K562 (cell line): ENCODE results near the gene CDC45.

Experiments
- EGR1 ChIP-seq: fragments of 450-650 bp; conservative IDR thresholded peaks from 2 replicates; pipeline ENCODE4 v1.6.1; 2017; ENCODE audit warnings: mild to moderate bottlenecking
- JUND ChIP-seq, 2 experiments: IDR thresholded peaks; 2 replicates in 1 of 2; 3 replicates in 1 of 2; pipeline ENCODE4 v1.6.1; 2011; ENCODE audit warnings: borderline replicate concordance in 2 of 2, low read depth in 2 of 2, low read length in 2 of 2, improper control_type of control experiment in 1 of 2, missing biosample characterization in 1 of 2, missing genetic modification characterization in 1 of 2, missing genetic modification reagents in 1 of 2
- SMAD3 ChIP-seq: fragments of 450-650 bp; formaldehyde crosslinking; conservative IDR thresholded peaks from 2 replicates; pipeline ENCODE4 v1.4.0; 2020; ENCODE audit warnings: mild to moderate bottlenecking
- ZFP36 ChIP-seq: fragments of 150-350 bp; IDR thresholded peaks from 2 replicates; pipeline ENCODE4 v1.6.1; 2018; ENCODE audit warnings: low read length, low read depth; ENCODE audit not compliant: partially characterized antibody

- no peak for TF ChIP-seq JUND (IDR thresholded peaks at IDR 0.05; ENCODE audit: borderline replicate concordance, low read depth, low read length)
- TF ChIP-seq JUND (tag; IDR thresholded peaks at IDR 0.05; ENCODE audit: borderline replicate concordance, low read depth, low read length), result no peak
- TF ChIP-seq SMAD3 (CRISPR knock-in tag), result no peak
- no peak for TF ChIP-seq ZFP36
- no peak for TF ChIP-seq EGR1
Measured at GRCh38 chr22:19514831-19515565, 35.3 kb downstream of the CDC45 start.
